Measurements from ENCODE around the gene PINK1.

PINK1 gene

DNA sequence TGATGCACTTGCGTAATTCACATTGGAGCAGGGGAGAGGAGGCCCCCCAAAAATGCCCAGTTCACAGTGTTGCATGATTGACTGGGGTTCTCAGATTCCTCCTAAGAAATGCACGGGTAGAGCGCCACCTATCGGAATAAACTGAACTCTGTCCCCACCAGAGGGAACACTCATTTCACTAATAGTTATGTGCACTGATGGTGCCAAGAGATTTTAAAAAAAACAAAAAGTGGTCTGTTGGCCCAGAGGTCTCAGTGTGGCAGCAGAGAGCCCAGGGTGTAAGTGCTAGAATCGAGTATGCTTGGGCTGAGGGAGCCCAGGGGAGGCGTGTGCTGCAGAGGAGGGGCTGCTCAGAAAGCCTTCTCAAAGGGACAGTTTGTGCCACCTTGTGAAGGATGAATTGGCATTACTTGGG is 6.9 kb downstream of the PINK1 start:
- Histone ChIP-seq H4K91ac (ENCODE audit: low read depth, low read length, poor library complexity) (no peak overlapping the region), H3K4me2 (ENCODE audit: insufficient read depth, low read length, poor library complexity, severe bottlenecking) (no peak overlapping the region)
- peak; percentile 64 for DNase-seq (ENCODE audit: low spot score)

DNA sequence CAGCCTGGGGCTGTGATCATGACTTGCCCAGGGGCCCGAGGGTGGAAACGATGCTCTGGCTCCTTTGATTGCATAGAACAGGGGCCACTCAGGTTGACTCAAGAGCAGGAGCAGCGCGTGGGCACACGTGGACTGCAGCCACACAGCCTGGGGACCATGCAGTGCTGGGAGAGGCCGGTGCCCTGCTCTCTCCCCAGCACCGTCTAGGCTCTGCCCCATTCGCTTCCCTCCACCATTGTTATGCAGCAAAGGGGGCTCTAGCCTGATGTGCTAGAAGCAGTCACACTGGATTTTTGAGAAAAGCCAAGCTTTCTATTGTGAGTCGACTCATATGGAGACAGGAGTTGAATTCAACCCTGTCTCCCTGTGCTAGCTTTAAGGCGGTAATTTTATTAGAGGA is 8.7 kb downstream of the PINK1 start:
- Histone ChIP-seq H2BK12ac (ENCODE audit: low read length) (no peak overlapping the region), H3K18ac (ENCODE audit: low read length) (no peak overlapping the region), H3K36me3 (replicated peaks in 1 of 2; ENCODE audit: control insufficient read depth in 2 of 2, insufficient read depth in 2 of 2, low read length in 2 of 2) (peaks cover 17 to 19% of the 10 kb centered on the region in 2 donors), H2BK15ac (ENCODE audit: low read length) (no peak overlapping the region), H3K4me1 (ENCODE audit: control insufficient read depth in 2 of 2, insufficient read depth in 1 of 2, low read depth in 1 of 2, low read length in 2 of 2) (no peaks in the 10 kb centered on the region), H2BK120ac (ENCODE audit: low read depth, low read length) (no peak overlapping the region), H4K91ac (ENCODE audit: low read depth, low read length, poor library complexity) (no peak overlapping the region), H3K4me2 (ENCODE audit: insufficient read depth, low read length, poor library complexity, severe bottlenecking) (no peak overlapping the region), H3K14ac (ENCODE audit: low read length) (no peak overlapping the region), H3K27ac (replicated peaks; ENCODE audit: low read length) (no peak overlapping the region), H2BK5ac (ENCODE audit: low read length) (no peak overlapping the region), H3K4me3 (ENCODE audit: low read length in 2 of 2) (no peak overlapping the region), H3K4ac (ENCODE audit: low read length) (no peak overlapping the region), H4K8ac (ENCODE audit: low read depth, low read length) (no peak overlapping the region), H3K79me1 (ENCODE audit: low read depth, low read length) (no peaks in the 10 kb centered on the region), H2AFZ (ENCODE audit: low read length) (no peak overlapping the region), H2AK5ac (ENCODE audit: low read depth, low read length) (no peak overlapping the region), H3K23ac (ENCODE audit: low read depth, low read length, poor library complexity) (no peak overlapping the region), H3K9ac (ENCODE audit: low read depth, low read length, poor library complexity) (no peak overlapping the region), H3K9me3 (replicated peaks in 1 of 2; ENCODE audit: control insufficient read depth in 2 of 2, insufficient read depth in 1 of 2, low read depth in 1 of 2, low read length in 2 of 2) (no peaks in the 10 kb centered on the region), H3K27me3 (ENCODE audit: control insufficient read depth in 3 of 3, insufficient read depth in 3 of 3, low read depth in 1 of 3, low read length in 3 of 3) (no peaks in the 10 kb centered on the region)
- DNase-seq (ENCODE audit: low spot score): no peak
- no CpG with 5 or more reads among the region's 10 CpGs for WGBS, 2 donors (ENCODE audit: extremely low coverage in 2 of 2, insufficient read length in 2 of 2, insufficient replicate concordance in 1 of 2)

More for the DNA sequence above, 6.9 kb downstream of the PINK1 start:
- H3K27me3 ChIP-seq (ENCODE audit: control insufficient read depth in 3 of 3, insufficient read depth in 3 of 3, low read depth in 1 of 3, low read length in 3 of 3): no peaks in the 10 kb centered on the region
- no peak overlapping the region for H2BK120ac ChIP-seq (ENCODE audit: low read depth, low read length)
- no peak overlapping the region for H3K27ac ChIP-seq (replicated peaks; ENCODE audit: low read length)
- no CpG with 5 or more reads among the region's 6 CpGs for WGBS, 2 donors (ENCODE audit: extremely low coverage in 2 of 2, insufficient read length in 2 of 2, insufficient replicate concordance in 1 of 2)
- peaks cover 14 to 15% of the 10 kb centered on the region in 2 donors for H3K36me3 ChIP-seq (replicated peaks in 1 of 2; ENCODE audit: control insufficient read depth in 2 of 2, insufficient read depth in 2 of 2, low read length in 2 of 2)
- H3K18ac ChIP-seq (ENCODE audit: low read length): no peak overlapping the region
- H2AFZ ChIP-seq (ENCODE audit: low read length): no peak overlapping the region
- H4K8ac ChIP-seq (ENCODE audit: low read depth, low read length): no peak overlapping the region
- no peaks in the 10 kb centered on the region for H3K4me1 ChIP-seq (ENCODE audit: control insufficient read depth in 2 of 2, insufficient read depth in 1 of 2, low read depth in 1 of 2, low read length in 2 of 2)
- H3K79me1 ChIP-seq (ENCODE audit: low read depth, low read length): no peaks in the 10 kb centered on the region
- H2BK12ac ChIP-seq (ENCODE audit: low read length): no peak overlapping the region
- no peak overlapping the region for H3K14ac ChIP-seq (ENCODE audit: low read length)
- no peak overlapping the region for H3K9ac ChIP-seq (ENCODE audit: low read depth, low read length, poor library complexity)
- H2BK15ac ChIP-seq (ENCODE audit: low read length): no peak overlapping the region
- H3K9me3 ChIP-seq (replicated peaks in 1 of 2; ENCODE audit: control insufficient read depth in 2 of 2, insufficient read depth in 1 of 2, low read depth in 1 of 2, low read length in 2 of 2): no peaks in the 10 kb centered on the region
- no peak overlapping the region for H3K4me3 ChIP-seq (ENCODE audit: low read length in 2 of 2)
- no peak overlapping the region for H2AK5ac ChIP-seq (ENCODE audit: low read depth, low read length)
- H2BK5ac ChIP-seq (ENCODE audit: low read length): no peak overlapping the region
- H3K4ac ChIP-seq (ENCODE audit: low read length): no peak overlapping the region
- no peak overlapping the region for H3K23ac ChIP-seq (ENCODE audit: low read depth, low read length, poor library complexity)

DNA sequence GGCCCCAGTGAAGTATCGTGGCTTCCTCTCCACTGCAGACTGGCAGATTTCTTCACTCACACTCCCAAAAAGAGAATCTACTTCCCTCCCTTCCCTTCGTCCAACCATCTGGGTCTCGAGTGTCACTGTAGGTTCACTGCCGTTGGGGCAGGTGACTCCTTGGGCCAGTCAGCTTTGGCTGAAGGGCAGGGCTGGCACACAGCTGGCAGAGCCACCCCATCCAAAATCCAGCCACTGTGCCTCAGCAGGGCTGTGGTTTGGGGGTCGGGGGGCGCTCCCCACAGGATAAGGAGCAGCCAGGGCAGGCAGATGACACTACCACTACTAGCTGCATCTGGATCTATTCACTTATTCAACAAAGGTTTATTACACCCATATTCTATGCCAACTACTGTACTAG is 9.8 kb downstream of the PINK1 start:
- H3K9ac ChIP-seq (ENCODE audit: low read depth, low read length, poor library complexity): no peak overlapping the region
- no CpG with 5 or more reads among the region's 6 CpGs for WGBS, 2 donors (ENCODE audit: extremely low coverage in 2 of 2, insufficient read length in 2 of 2, insufficient replicate concordance in 1 of 2)

DNA sequence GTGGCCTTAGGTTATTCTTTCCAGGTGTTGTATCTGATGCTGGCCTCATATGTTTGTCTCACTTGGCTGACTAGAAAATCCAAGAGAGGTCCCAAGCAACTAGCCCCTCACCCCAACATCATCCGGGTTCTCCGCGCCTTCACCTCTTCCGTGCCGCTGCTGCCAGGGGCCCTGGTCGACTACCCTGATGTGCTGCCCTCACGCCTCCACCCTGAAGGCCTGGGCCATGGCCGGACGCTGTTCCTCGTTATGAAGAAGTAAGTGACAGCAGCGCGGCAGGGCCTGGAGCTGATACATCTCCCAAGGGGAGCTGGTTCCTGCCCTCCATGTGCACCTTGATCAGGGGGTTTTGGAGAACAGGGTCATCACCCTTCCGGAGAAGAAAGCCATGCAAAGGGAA is 11.2 kb downstream of the PINK1 start:
- no peak overlapping the region for H3K27ac ChIP-seq (replicated peaks; ENCODE audit: low read length)
- no peak overlapping the region for H2BK5ac ChIP-seq (ENCODE audit: low read length)
- H3K23ac ChIP-seq (ENCODE audit: low read depth, low read length, poor library complexity): no peak overlapping the region
- H3K9me3 ChIP-seq (replicated peaks in 1 of 2; ENCODE audit: control insufficient read depth in 2 of 2, insufficient read depth in 1 of 2, low read depth in 1 of 2, low read length in 2 of 2): no peaks in the 10 kb centered on the region
- no peak overlapping the region for H4K8ac ChIP-seq (ENCODE audit: low read depth, low read length)
- no peak overlapping the region for H2BK12ac ChIP-seq (ENCODE audit: low read length)
- no peak overlapping the region for H3K4ac ChIP-seq (ENCODE audit: low read length)
- no peaks in the 10 kb centered on the region for H3K79me1 ChIP-seq (ENCODE audit: low read depth, low read length)
- H2BK15ac ChIP-seq (ENCODE audit: low read length): no peak overlapping the region
- no peak overlapping the region for H3K4me2 ChIP-seq (ENCODE audit: insufficient read depth, low read length, poor library complexity, severe bottlenecking)
- no peak overlapping the region for H2AK5ac ChIP-seq (ENCODE audit: low read depth, low read length)
- no peaks in the 10 kb centered on the region for H3K4me1 ChIP-seq (ENCODE audit: control insufficient read depth in 2 of 2, insufficient read depth in 1 of 2, low read depth in 1 of 2, low read length in 2 of 2)
- H3K18ac ChIP-seq (ENCODE audit: low read length): no peak overlapping the region
- no peak overlapping the region for H2AFZ ChIP-seq (ENCODE audit: low read length)
- H2BK120ac ChIP-seq (ENCODE audit: low read depth, low read length): no peak overlapping the region
- H3K4me3 ChIP-seq (ENCODE audit: low read length in 2 of 2): no peak overlapping the region
- H3K27me3 ChIP-seq (ENCODE audit: control insufficient read depth in 3 of 3, insufficient read depth in 3 of 3, low read depth in 1 of 3, low read length in 3 of 3): no peaks in the 10 kb centered on the region
- no peak overlapping the region for H4K91ac ChIP-seq (ENCODE audit: low read depth, low read length, poor library complexity)
- WGBS, 2 donors (ENCODE audit: extremely low coverage in 2 of 2, insufficient read length in 2 of 2, insufficient replicate concordance in 1 of 2): no CpG with 5 or more reads among the region's 13 CpGs
- no peak overlapping the region for H3K14ac ChIP-seq (ENCODE audit: low read length)
- no peak overlapping the region for H3K9ac ChIP-seq (ENCODE audit: low read depth, low read length, poor library complexity)
- no peak for DNase-seq (ENCODE audit: low spot score)
- peaks cover 22 to 23% of the 10 kb centered on the region in 2 donors for H3K36me3 ChIP-seq (replicated peaks in 1 of 2; ENCODE audit: control insufficient read depth in 2 of 2, insufficient read depth in 2 of 2, low read length in 2 of 2)

More for the DNA sequence above, 9.8 kb downstream of the PINK1 start:
- Histone ChIP-seq H3K4ac (ENCODE audit: low read length) (no peak overlapping the region), H3K27ac (replicated peaks; ENCODE audit: low read length) (no peak overlapping the region), H3K4me1 (ENCODE audit: control insufficient read depth in 2 of 2, insufficient read depth in 1 of 2, low read depth in 1 of 2, low read length in 2 of 2) (no peaks in the 10 kb centered on the region), H2BK5ac (ENCODE audit: low read length) (no peak overlapping the region), H3K18ac (ENCODE audit: low read length) (no peak overlapping the region), H2AK5ac (ENCODE audit: low read depth, low read length) (no peak overlapping the region), H3K4me3 (ENCODE audit: low read length in 2 of 2) (no peak overlapping the region), H2BK15ac (ENCODE audit: low read length) (no peak overlapping the region), H4K91ac (ENCODE audit: low read depth, low read length, poor library complexity) (no peak overlapping the region), H3K14ac (ENCODE audit: low read length) (no peak overlapping the region), H3K79me1 (ENCODE audit: low read depth, low read length) (no peaks in the 10 kb centered on the region), H4K8ac (ENCODE audit: low read depth, low read length) (no peak overlapping the region), H2BK12ac (ENCODE audit: low read length) (no peak overlapping the region), H3K23ac (ENCODE audit: low read depth, low read length, poor library complexity) (no peak overlapping the region), H2AFZ (ENCODE audit: low read length) (no peak overlapping the region), H3K36me3 (replicated peaks in 1 of 2; ENCODE audit: control insufficient read depth in 2 of 2, insufficient read depth in 2 of 2, low read length in 2 of 2) (peaks cover 15 to 17% of the 10 kb centered on the region in 2 donors), H3K9me3 (replicated peaks in 1 of 2; ENCODE audit: control insufficient read depth in 2 of 2, insufficient read depth in 1 of 2, low read depth in 1 of 2, low read length in 2 of 2) (no peaks in the 10 kb centered on the region), H3K27me3 (ENCODE audit: control insufficient read depth in 3 of 3, insufficient read depth in 3 of 3, low read depth in 1 of 3, low read length in 3 of 3) (no peaks in the 10 kb centered on the region), H2BK120ac (ENCODE audit: low read depth, low read length) (no peak overlapping the region), H3K4me2 (ENCODE audit: insufficient read depth, low read length, poor library complexity, severe bottlenecking) (no peak overlapping the region)
- DNase-seq (ENCODE audit: low spot score): no peak
